Hepatocyte (in vitro differentiated cells): Measurements from ENCODE around the gene CLRN2. TPM values are rescaled to one million over a fixed set of nuclear protein-coding genes. Genes with fewer than 3 reads are reported as not detected.

Source experiments
- DNase-seq: peaks from one replicate; pipeline ENCODE4 v3.0.0-alpha.2; 2016; ENCODE audit warnings: low spot score
- H2AFZ ChIP-seq: fragments of 200-600 bp; sonication (generic); 2 replicates; pipeline ENCODE4 v1.6.0; 2016; ENCODE audit warnings: antibody characterized with exemption, mild to moderate bottlenecking
- H3K27ac ChIP-seq: fragments of 200-600 bp; sonication (generic); 2 replicates; pipeline ENCODE4 v1.5.1; 2016; ENCODE audit warnings: mild to moderate bottlenecking
- H3K27me3 ChIP-seq: fragments of 200-600 bp; sonication (generic); 2 replicates; pipeline ENCODE4 v1.6.1; 2016
- H3K36me3 ChIP-seq: fragments of 200-600 bp; sonication (generic); replicated peaks from 2 replicates; pipeline ENCODE4 v1.5.1; 2016; ENCODE audit warnings: low read depth; ENCODE audit not compliant: insufficient read depth
- H3K4me1 ChIP-seq: fragments of 200-600 bp; sonication (generic); 2 replicates; pipeline ENCODE4 v1.5.1; 2016; ENCODE audit warnings: mild to moderate bottlenecking, moderate library complexity; ENCODE audit not compliant: insufficient read depth
- H3K4me2 ChIP-seq: fragments of 200-600 bp; sonication (generic); 2 replicates; pipeline ENCODE4 v1.6.0; 2016
- H3K4me3 ChIP-seq: fragments of 200-600 bp; sonication (generic); 2 replicates; pipeline ENCODE4 v1.5.1; 2016; ENCODE audit warnings: mild to moderate bottlenecking
- H3K79me2 ChIP-seq: fragments of 200-600 bp; sonication (generic); 2 replicates; pipeline ENCODE4 v1.6.0; 2017; ENCODE audit warnings: mild to moderate bottlenecking
- H3K9me2 ChIP-seq: fragments of 200-600 bp; sonication (generic); replicated peaks from 2 replicates; pipeline ENCODE4 v1.6.0; 2017; ENCODE audit warnings: mild to moderate bottlenecking; ENCODE audit not compliant: insufficient read depth
- H3K9me3 ChIP-seq: fragments of 200-600 bp; sonication (generic); 2 replicates; pipeline ENCODE4 v1.5.1; 2016; ENCODE audit warnings: low read depth, mild to moderate bottlenecking
- H4K20me1 ChIP-seq: fragments of 200-600 bp; sonication (generic); 2 replicates; pipeline ENCODE4 v1.6.0; 2016; ENCODE audit warnings: mild to moderate bottlenecking; ENCODE audit not compliant: insufficient read depth, poor library complexity, severe bottlenecking
- EZH2 ChIP-seq: fragments of 200-600 bp; sonication (generic); IDR thresholded peaks from 2 replicates; pipeline ENCODE4 v1.6.1; 2016; ENCODE audit warnings: antibody characterized with exemption, mild to moderate bottlenecking, borderline replicate concordance
- EZH2phosphoT487 ChIP-seq: fragments of 200-600 bp; sonication (generic); IDR thresholded peaks from one replicate; pipeline ENCODE4 v1.6.1; 2018; ENCODE audit warnings: antibody characterized with exemption, mild to moderate bottlenecking, low read depth, moderate library complexity; ENCODE audit not compliant: unreplicated experiment, severe bottlenecking
- WGBS: methylation state at CpG from one replicate; pipeline ENCODE4 v1.1.6; 2016; ENCODE audit warnings: low lambda C conversion rate; ENCODE audit errors: missing lambda C conversion rate; 5-methylcytosine and 5-hydroxymethylcytosine counted together
- polyA plus RNA-seq: library from polyadenylated mRNA; unstranded; fragments of >200 nt; fragmentation: Nextera tagmentation; extraction: Ambion mirVana; gene quantifications from 2 replicates; pipeline ENCODE4 v1.2.1, GENCODE V29; 2016
- total RNA-seq: library from RNA; depleted of rRNA; stranded (reverse); fragments of >200 nt; gene quantifications from 2 replicates; pipeline ENCODE4 v1.2.3, GENCODE V29; 2014
- TF ChIP-seq, protein P1 (sequence below): fragments of 200-600 bp; sonication (generic); IDR thresholded peaks from 2 replicates; pipeline ENCODE4 v1.5.1; 2016; ENCODE audit warnings: antibody characterized with exemption, mild to moderate bottlenecking; ENCODE audit not compliant: poor library complexity

CLRN2 gene
- total and polyA plus RNA-seq, 2 experiments from 2014 or later: not detected

- no peaks in the 10 kb centered on the region for H3K36me3 ChIP-seq
- WGBS: 90% methylated on average over 27 of the region's 27 CpGs
Observed at GRCh38 chr4:17526695-17527477, 11.9 kb downstream of the CLRN2 start.

GRCh38 chr4:17528551-17529165 lies 13.7 kb downstream of the CLRN2 start:
- 94% methylated on average over 10 of the region's 10 CpGs for WGBS
- no peak for DNase-seq
- Histone ChIP-seq H3K9me2 (no peaks in the 10 kb centered on the region), H4K20me1 (no peaks in the 10 kb centered on the region), H2AFZ (no peak overlapping the region), H3K4me1 (no peaks in the 10 kb centered on the region), H3K4me3 (no peak overlapping the region), H3K36me3 (no peaks in the 10 kb centered on the region), H3K79me2 (no peaks in the 10 kb centered on the region), H3K9me3 (no peaks in the 10 kb centered on the region), H3K27ac (no peak overlapping the region), H3K27me3 (peaks cover 8% of the 10 kb centered on the region), H3K4me2 (no peak overlapping the region)
- TF ChIP-seq EZH2: no peak
- TF ChIP-seq, protein P1, sequence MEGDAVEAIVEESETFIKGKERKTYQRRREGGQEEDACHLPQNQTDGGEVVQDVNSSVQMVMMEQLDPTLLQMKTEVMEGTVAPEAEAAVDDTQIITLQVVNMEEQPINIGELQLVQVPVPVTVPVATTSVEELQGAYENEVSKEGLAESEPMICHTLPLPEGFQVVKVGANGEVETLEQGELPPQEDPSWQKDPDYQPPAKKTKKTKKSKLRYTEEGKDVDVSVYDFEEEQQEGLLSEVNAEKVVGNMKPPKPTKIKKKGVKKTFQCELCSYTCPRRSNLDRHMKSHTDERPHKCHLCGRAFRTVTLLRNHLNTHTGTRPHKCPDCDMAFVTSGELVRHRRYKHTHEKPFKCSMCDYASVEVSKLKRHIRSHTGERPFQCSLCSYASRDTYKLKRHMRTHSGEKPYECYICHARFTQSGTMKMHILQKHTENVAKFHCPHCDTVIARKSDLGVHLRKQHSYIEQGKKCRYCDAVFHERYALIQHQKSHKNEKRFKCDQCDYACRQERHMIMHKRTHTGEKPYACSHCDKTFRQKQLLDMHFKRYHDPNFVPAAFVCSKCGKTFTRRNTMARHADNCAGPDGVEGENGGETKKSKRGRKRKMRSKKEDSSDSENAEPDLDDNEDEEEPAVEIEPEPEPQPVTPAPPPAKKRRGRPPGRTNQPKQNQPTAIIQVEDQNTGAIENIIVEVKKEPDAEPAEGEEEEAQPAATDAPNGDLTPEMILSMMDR: no peak
- no peak for TF ChIP-seq EZH2phosphoT487

More at GRCh38 chr4:17526695-17527477, 11.9 kb downstream of the CLRN2 start:
- no peaks in the 10 kb centered on the region for H4K20me1 ChIP-seq
- H3K27ac ChIP-seq: no peak overlapping the region
- no peaks in the 10 kb centered on the region for H3K9me3 ChIP-seq
- TF ChIP-seq EZH2phosphoT487 (no peak), EZH2 (no peak)
- TF ChIP-seq, protein P1: no peak
- H3K79me2 ChIP-seq: no peaks in the 10 kb centered on the region
- H3K4me1 ChIP-seq: no peaks in the 10 kb centered on the region
- H3K4me2 ChIP-seq: no peak overlapping the region
- DNase-seq: no peak
- H2AFZ ChIP-seq: no peak overlapping the region
- H3K27me3 ChIP-seq: peaks cover 8% of the 10 kb centered on the region
- H3K9me2 ChIP-seq: no peaks in the 10 kb centered on the region
- no peak overlapping the region for H3K4me3 ChIP-seq

DNA sequence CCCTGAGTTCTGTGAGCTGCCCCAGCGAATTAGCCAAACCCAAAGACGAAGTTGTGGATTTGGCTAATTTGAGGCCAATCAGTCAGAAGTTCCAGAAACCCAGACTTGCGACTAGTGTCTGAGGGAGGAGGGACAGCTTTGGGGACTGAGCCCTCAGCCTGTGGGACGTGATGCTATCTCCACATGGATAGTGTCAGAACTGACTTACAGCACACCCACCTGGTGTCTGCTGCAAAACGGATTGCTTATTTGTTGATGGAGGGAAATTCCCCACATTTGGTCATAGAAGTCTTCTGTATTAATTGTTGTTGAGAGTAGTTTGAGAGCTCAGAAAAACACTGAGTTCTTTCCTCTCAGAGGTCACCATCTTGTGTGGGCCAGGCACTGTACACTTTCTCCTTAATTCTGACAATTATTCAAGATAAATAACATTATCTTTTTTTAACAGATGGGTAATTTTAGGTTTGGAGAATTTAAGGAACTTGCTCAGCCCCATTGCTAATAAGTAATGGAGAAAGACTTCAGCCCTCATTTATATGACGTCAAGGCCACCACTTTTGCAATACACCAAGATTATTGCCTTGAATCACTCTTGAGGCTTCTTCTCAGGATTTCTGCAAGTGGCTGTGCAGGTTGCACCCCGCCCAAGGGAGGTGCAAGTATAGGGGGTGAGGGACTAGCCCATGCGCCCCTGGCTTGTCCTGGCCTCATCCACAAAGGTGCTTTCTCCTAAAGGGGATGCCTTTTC lies 16.7 kb downstream of the CLRN2 start:
- TF ChIP-seq EZH2phosphoT487: no peak
- TF ChIP-seq, protein P1: no peak

More for the DNA sequence above, 16.7 kb downstream of the CLRN2 start:
- no peak overlapping the region for H2AFZ ChIP-seq
- H4K20me1 ChIP-seq: no peaks in the 10 kb centered on the region
- H3K79me2 ChIP-seq: no peaks in the 10 kb centered on the region
- no peak overlapping the region for H3K27ac ChIP-seq
- no peaks in the 10 kb centered on the region for H3K9me3 ChIP-seq
- 80% methylated on average over 8 of the region's 8 CpGs for WGBS
- H3K4me1 ChIP-seq: no peaks in the 10 kb centered on the region
- DNase-seq: no peak
- no peaks in the 10 kb centered on the region for H3K9me2 ChIP-seq
- H3K4me2 ChIP-seq: no peak overlapping the region
- peaks cover 5% of the 10 kb centered on the region for H3K27me3 ChIP-seq
- no peaks in the 10 kb centered on the region for H3K36me3 ChIP-seq
- H3K4me3 ChIP-seq: no peak overlapping the region
